Non-pigmented ciliary epithelial cell (primary cell): ENCODE measurements around the gene TMPRSS4.

Source experiments
- DNase-seq: peaks from one replicate; pipeline ENCODE4 v3.0.0-alpha.2; 2010; ENCODE audit warnings: low read depth

The TMPRSS4 gene

GRCh38 chr11:118136341-118136740 lies 59.5 kb downstream of the TMPRSS4 start:
- DNase-seq = no peak

- no peak for DNase-seq
Observed at GRCh38 chr11:118136801-118137200, 59.9 kb downstream of the TMPRSS4 start.

GRCh38 chr11:118138839-118139420 lies 62.1 kb downstream of the TMPRSS4 start:
- no peak for DNase-seq

GRCh38 chr11:118139578-118139977 lies 62.7 kb downstream of the TMPRSS4 start:
- no peak for DNase-seq

GRCh38 chr11:118142081-118142480 lies 65.2 kb downstream of the TMPRSS4 start:
- no peak for DNase-seq

GRCh38 chr11:118142809-118143208 lies 65.9 kb downstream of the TMPRSS4 start:
- no peak for DNase-seq

GRCh38 chr11:118143661-118144185 lies 66.8 kb downstream of the TMPRSS4 start:
- DNase-seq = no peak

- DNase-seq = no peak
Observed at GRCh38 chr11:118144301-118145268, 67.7 kb downstream of the TMPRSS4 start.

- peak; percentile 3 for DNase-seq
Observed at GRCh38 chr11:118145285-118146227, 68.7 kb downstream of the TMPRSS4 start.

- DNase-seq = no peak
Observed at GRCh38 chr11:118146554-118146953, 69.7 kb downstream of the TMPRSS4 start.

GRCh38 chr11:118147502-118147901 lies 70.6 kb downstream of the TMPRSS4 start:
- no peak for DNase-seq

- DNase-seq = no peak
Observed at GRCh38 chr11:118148240-118148639, 71.4 kb downstream of the TMPRSS4 start.

- DNase-seq = no peak
Observed at GRCh38 chr11:118148856-118149255, 72.0 kb downstream of the TMPRSS4 start.

GRCh38 chr11:118149493-118149892 lies 72.6 kb downstream of the TMPRSS4 start:
- DNase-seq = no peak

GRCh38 chr11:118151431-118151830 lies 74.6 kb downstream of the TMPRSS4 start:
- no peak for DNase-seq

- no peak for DNase-seq
Observed at GRCh38 chr11:118152020-118152551, 75.2 kb downstream of the TMPRSS4 start.

GRCh38 chr11:118152552-118153471 lies 75.9 kb downstream of the TMPRSS4 start, which contains the start of gene SCN4B:
TSS of gene SCN4B (minus strand) at chr11:118152823. CDS start at chr11:118152673, 150 bp downstream.
- no peak for DNase-seq

- no peak for DNase-seq
Observed at GRCh38 chr11:118153516-118153915, 76.6 kb downstream of the TMPRSS4 start.

GRCh38 chr11:118153976-118154375 lies 77.1 kb downstream of the TMPRSS4 start:
- DNase-seq = no peak

GRCh38 chr11:118154641-118155040 lies 77.8 kb downstream of the TMPRSS4 start:
- no peak for DNase-seq
